DND-41 (cell line): ENCODE measurements around the gene KREMEN2.

Source experiments
- CTCF ChIP-seq: IDR thresholded peaks from 2 replicates; pipeline ENCODE4 v1.5.1; 2012; ENCODE audit warnings: borderline replicate concordance, low read length, moderate library complexity, mild to moderate bottlenecking; ENCODE audit not compliant: poor library complexity, severe bottlenecking; ENCODE audit errors: extremely low read depth
- EZH2 ChIP-seq: IDR thresholded peaks from 3 replicates; pipeline ENCODE4 v1.6.1; 2012; ENCODE audit warnings: borderline replicate concordance, low read depth, mild to moderate bottlenecking, moderate library complexity, low read length, inconsistent platforms; ENCODE audit not compliant: severe bottlenecking

DNA sequence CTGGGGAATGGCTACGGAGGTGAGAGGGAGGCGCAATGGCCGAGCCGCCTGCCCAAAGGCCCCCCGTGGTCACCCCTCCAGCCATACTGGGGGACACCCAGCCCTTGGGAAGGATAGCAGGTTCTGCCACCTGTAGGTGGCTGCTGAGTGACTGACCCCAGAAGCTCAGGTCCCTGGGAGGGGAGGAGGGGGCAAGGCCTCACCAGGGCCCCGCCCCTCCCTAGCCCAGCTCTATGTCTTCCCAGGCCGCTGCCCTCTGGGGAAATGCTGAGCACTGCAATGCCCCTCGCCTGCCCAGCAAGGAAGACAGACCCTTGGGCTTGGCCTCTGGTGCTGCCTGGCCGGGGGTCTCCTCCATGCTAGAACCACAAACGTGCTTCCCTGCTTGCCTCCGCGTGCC is 37.2 kb downstream of the KREMEN2 start:
- TF ChIP-seq CTCF (no peak), EZH2 (no peak)
